CD4-positive, alpha-beta T cell (primary cell): Measurements from ENCODE around the gene FAM53A. TPM values are rescaled to one million over a fixed set of nuclear protein-coding genes. Genes with fewer than 3 reads are reported as not detected.

Experiments used
- ATAC-seq: fragments of 200-7000 bp; cut with Tn5 transposase; one replicate; pipeline ENCODE4 v1.10.0; 2022; ENCODE audit warnings: mild to moderate bottlenecking; ENCODE audit not compliant: poor library complexity
- CTCF ChIA-PET: fragments of 350-600 bp; sonication (Branson Sonifier 250); formaldehyde crosslinking; loops from one replicate; lab custom pipeline; 2021; ENCODE audit warnings: antibody characterized with exemption, inconsistent platforms; lab: Charles Lee
- POLR2A ChIA-PET: fragments of 350-600 bp; sonication (Branson Sonifier 250); formaldehyde crosslinking; loops from one replicate; lab custom pipeline; 2021; ENCODE audit warnings: antibody characterized with exemption, inconsistent platforms; lab: Charles Lee
- DNase-seq, 14 experiments: peaks; one replicate each; pipeline ENCODE4 v3.0.0-alpha.2; 2013 to 2020; ENCODE audit warnings: mixed read lengths in 2 of 14
- H3K27ac ChIP-seq, 2 donors: one replicate each; pipeline versions ENCODE4 v1.5.1 to v1.7.0; 2013; ENCODE audit warnings: low read length in 2 of 2, low read depth in 1 of 2, mild to moderate bottlenecking in 1 of 2
- H3K27me3 ChIP-seq, 2 experiments: 1 replicate in 1 of 2; 2 replicates in 1 of 2; pipeline versions ENCODE4 v1.6.1 to v1.7.0; 2013; ENCODE audit warnings: low read length in 2 of 2, control low read depth in 1 of 2, mild to moderate bottlenecking in 1 of 2, moderate library complexity in 1 of 2; ENCODE audit not compliant: insufficient read depth in 2 of 2, control insufficient read depth in 1 of 2
- H3K36me3 ChIP-seq: one replicate; pipeline ENCODE4 v1.6.1; 2013; ENCODE audit warnings: low read length, control low read depth; ENCODE audit not compliant: insufficient read depth
- H3K4me1 ChIP-seq: one replicate; pipeline ENCODE4 v1.6.1; 2013; ENCODE audit warnings: low read length, control low read depth; ENCODE audit not compliant: insufficient read depth
- H3K4me3 ChIP-seq: one replicate; pipeline ENCODE4 v1.5.1; 2013; ENCODE audit warnings: mild to moderate bottlenecking, low read length, moderate library complexity
- H3K9me3 ChIP-seq, 2 experiments: 1 replicate in 1 of 2; 2 replicates in 1 of 2; pipeline versions ENCODE4 v1.6.1 to v1.7.0; 2013; ENCODE audit warnings: low read length in 2 of 2, mild to moderate bottlenecking in 2 of 2, control low read depth in 1 of 2, moderate library complexity in 1 of 2; ENCODE audit not compliant: control insufficient read depth in 1 of 2, insufficient read depth in 1 of 2
- H3K27ac Mint-ChIP-seq: one replicate; pipeline ENCODE4 v1.8.0; 2020; ENCODE audit warnings: mixed read lengths
- H3K27me3 Mint-ChIP-seq: one replicate; pipeline ENCODE4 v1.8.0; 2021; ENCODE audit warnings: mixed read lengths
- H3K36me3 Mint-ChIP-seq: one replicate; pipeline ENCODE4 v1.8.0; 2021; ENCODE audit warnings: low read depth, mixed read lengths
- H3K4me1 Mint-ChIP-seq: one replicate; pipeline ENCODE4 v1.8.0; 2021; ENCODE audit warnings: low read depth, mixed read lengths
- H3K4me3 Mint-ChIP-seq: one replicate; pipeline ENCODE4 v1.8.0; 2020; ENCODE audit warnings: mild to moderate bottlenecking, mixed read lengths
- H3K9me3 Mint-ChIP-seq: one replicate; pipeline ENCODE4 v1.8.0; 2020; ENCODE audit warnings: mixed read lengths
- CTCF ChIP-seq: fragments of 200-600 bp; IDR thresholded peaks from one replicate; pipeline ENCODE4 v1.8.0; 2022; ENCODE audit warnings: antibody characterized with exemption, mild to moderate bottlenecking
- intact Hi-C, 2 experiments: fragments of 100-400 bp; cut with DNase I in 1 of 2; cut with micrococcal nuclease in 1 of 2; formaldehyde crosslinking; loops; one replicate each; pipeline versions ENCODE4 v1.15.1 to v1.9.0; 2023 to 2025; cut with DNase I, micrococcal nuclease
- total RNA-seq, 174 experiments: library from RNA in 2 of 174; stranded (reverse) in 2 of 174; gene quantifications; one replicate each; pipeline ENCODE4 v1.2.3 and lab custom pipeline; 2021 to 2026

Gene FAM53A
- total RNA-seq, 2 experiments from 2014 or later = 0.93 to 2.4 TPM

DNA sequence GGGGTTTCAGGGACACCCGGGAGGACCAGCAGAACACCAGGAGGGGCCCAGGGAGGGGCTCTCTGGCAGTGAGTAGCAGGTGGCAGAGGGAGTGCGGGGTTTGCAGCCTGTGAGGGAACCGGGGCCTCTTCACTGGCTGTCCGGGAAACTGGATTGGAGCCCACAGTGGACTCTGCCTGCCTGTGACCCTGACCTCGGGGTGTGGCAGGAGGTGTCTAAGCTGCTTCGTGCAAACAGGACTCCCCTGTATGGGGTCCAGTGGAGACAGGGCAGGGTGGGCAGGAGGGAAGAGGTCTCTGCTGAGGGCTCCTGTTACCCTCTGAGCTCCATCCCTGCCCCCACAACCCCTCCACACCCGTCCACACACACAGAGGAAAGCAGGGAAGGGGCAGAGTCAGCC, 50.1 kb downstream of the FAM53A start:
- TF ChIP-seq CTCF = no peak
- intact Hi-C loops = no loop called here
- Histone ChIP-seq H3K27me3 (no peaks in the 10 kb centered on the region), H3K36me3 (no peaks in the 10 kb centered on the region), H3K4me1 (peaks cover 7% of the 10 kb centered on the region), H3K9me3 (peaks cover 0 to 5% of the 10 kb centered on the region in 2 experiments), H3K4me3 (no peak overlapping the region), H3K27ac (no peak overlapping the region)
- no peaks in the 10 kb centered on the region for H3K36me3 Mint-ChIP-seq
- ChIA-PET POLR2A (no interaction called here), CTCF (no interaction called here)
- H3K27ac Mint-ChIP-seq = no peak overlapping the region
- no peaks in the 10 kb centered on the region for H3K9me3 Mint-ChIP-seq
- DNase-seq (no peak), ATAC-seq (no peak)
- no peak overlapping the region for H3K4me3 Mint-ChIP-seq
- no peaks in the 10 kb centered on the region for H3K27me3 Mint-ChIP-seq
- no peaks in the 10 kb centered on the region for H3K4me1 Mint-ChIP-seq

DNA sequence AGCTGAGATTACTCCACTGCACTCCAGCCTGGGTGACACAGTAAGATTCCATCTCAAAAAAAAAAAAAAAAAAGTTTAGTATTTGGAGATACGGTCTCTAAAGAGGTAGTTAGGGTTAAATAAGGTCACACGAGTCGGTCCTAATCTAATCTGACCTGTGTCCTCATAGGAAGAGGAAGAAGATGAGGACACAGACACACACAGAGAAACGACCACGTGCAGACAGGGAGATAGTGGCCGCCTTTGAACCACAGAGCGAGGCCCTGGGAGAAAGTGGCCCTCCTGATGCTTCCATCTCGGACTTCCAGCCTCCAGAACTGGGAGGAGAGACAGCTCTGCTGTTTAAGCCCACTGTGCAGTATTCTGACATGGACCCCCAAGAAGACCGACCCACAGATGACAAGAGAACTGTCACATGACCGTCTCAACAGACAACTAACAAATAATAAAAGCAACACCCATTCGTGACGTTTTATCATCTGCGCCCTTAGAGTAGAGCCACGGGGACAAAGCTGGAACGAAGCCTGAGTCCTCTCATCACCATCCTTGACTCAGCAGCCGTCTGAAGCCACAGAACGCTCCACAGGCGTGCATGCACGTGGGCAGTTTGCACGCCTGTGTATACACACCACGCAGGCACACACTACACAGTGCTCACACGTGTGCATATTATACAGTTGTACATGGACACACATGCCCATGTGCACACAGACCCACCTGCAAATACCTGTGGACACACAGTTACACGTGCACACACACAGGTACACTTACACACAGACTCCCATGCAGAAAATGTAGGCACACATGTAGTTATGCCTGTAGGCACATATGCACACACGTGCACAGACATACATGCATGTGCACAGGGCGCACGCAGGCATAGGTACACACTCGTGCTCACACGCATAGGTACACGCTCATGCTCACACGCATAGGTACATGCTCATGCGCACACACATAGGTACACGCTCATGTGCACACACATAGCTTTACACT, 51.7 kb downstream of the FAM53A start:
- intact Hi-C loops = no loop called here

DNA sequence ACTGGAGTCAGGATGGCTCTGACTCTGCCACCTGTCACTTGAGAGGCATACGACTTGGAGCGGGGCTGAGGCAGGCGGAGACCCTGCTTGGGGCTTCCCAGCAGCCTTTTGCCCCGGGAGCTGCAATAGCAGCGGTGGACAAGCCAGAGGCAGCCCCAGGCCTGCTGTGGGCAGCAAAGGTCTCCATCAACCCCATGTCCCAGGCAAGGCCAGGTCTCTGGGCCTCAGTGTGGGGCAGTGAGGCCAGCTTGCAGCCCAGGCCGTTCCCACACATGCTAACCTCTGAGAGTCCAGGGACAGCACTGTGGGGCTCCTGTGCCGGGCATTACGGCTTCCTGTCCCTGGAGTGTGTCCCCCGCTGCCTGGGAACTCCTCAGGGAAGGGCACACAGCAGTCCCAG, 53.0 kb downstream of the FAM53A start:
- ChIA-PET CTCF (no interaction called here), POLR2A (no interaction called here)
- no peak overlapping the region for H3K27ac ChIP-seq

More for the DNA sequence above, 51.7 kb downstream of the FAM53A start:
- TF ChIP-seq CTCF = no peak
- Histone ChIP-seq H3K27me3 (no peaks in the 10 kb centered on the region), H3K27ac (no peak overlapping the region), H3K9me3 (peaks cover 0 to 5% of the 10 kb centered on the region in 2 experiments), H3K4me3 (no peak overlapping the region), H3K4me1 (peaks cover 10% of the 10 kb centered on the region), H3K36me3 (no peaks in the 10 kb centered on the region)
- H3K27ac Mint-ChIP-seq = no peak overlapping the region
- no peak for DNase-seq
- POLR2A ChIA-PET = no interaction called here
- CTCF ChIA-PET = no interaction called here
- H3K4me3 Mint-ChIP-seq = no peak overlapping the region
- no peaks in the 10 kb centered on the region for H3K27me3 Mint-ChIP-seq
- H3K4me1 Mint-ChIP-seq = no peaks in the 10 kb centered on the region
- H3K9me3 Mint-ChIP-seq = no peaks in the 10 kb centered on the region
- no peak for ATAC-seq
- no peaks in the 10 kb centered on the region for H3K36me3 Mint-ChIP-seq

More for the DNA sequence above, 53.0 kb downstream of the FAM53A start:
- Mint-ChIP-seq H3K9me3 (no peaks in the 10 kb centered on the region), H3K4me3 (no peak overlapping the region), H3K36me3 (no peaks in the 10 kb centered on the region), H3K27me3 (no peaks in the 10 kb centered on the region), H3K27ac (no peak overlapping the region), H3K4me1 (no peaks in the 10 kb centered on the region)
- intact Hi-C loops = no loop called here
- Histone ChIP-seq H3K36me3 (no peaks in the 10 kb centered on the region), H3K9me3 (no peaks in the 10 kb centered on the region), H3K27me3 (no peaks in the 10 kb centered on the region), H3K4me3 (no peak overlapping the region), H3K4me1 (peaks cover 16% of the 10 kb centered on the region)
- DNase-seq = no peak
- no peak for ATAC-seq
- no peak for TF ChIP-seq CTCF
